Astrocyte (in vitro differentiated cells and primary cell): ENCODE results near the gene AMBP. TPM values are rescaled to one million over a fixed set of nuclear protein-coding genes. Genes with fewer than 3 reads are reported as not detected.

ENCODE experiments used
- DNase-seq: peaks from one replicate; pipeline ENCODE4 v3.0.0-alpha.2; 2010; ENCODE audit warnings: low read depth
- FAIRE-seq: peaks from 2 replicates; lab custom pipeline; 2011; peaks lifted over from hg19 to GRCh38; lab: Jason Lieb, UNC
- H2AFZ ChIP-seq: 2 replicates; pipeline ENCODE4 v1.6.0; 2012; ENCODE audit warnings: low read depth, low read length, inconsistent platforms
- H3K27ac ChIP-seq: 2 replicates; pipeline ENCODE4 v1.5.1; 2011; ENCODE audit warnings: low read depth, low read length, inconsistent platforms
- H3K27me3 ChIP-seq: 2 replicates; pipeline ENCODE4 v1.6.0; 2011; ENCODE audit warnings: low read length, inconsistent platforms; ENCODE audit not compliant: insufficient read depth
- H3K36me3 ChIP-seq: 2 replicates; pipeline ENCODE4 v1.5.1; 2011; ENCODE audit warnings: low read length, inconsistent platforms; ENCODE audit not compliant: insufficient read depth
- H3K4me1 ChIP-seq: 2 replicates; pipeline ENCODE4 v1.5.1; 2011; ENCODE audit warnings: low read length, inconsistent platforms; ENCODE audit not compliant: insufficient read depth
- H3K4me2 ChIP-seq: 2 replicates; pipeline ENCODE4 v1.6.0; 2012; ENCODE audit warnings: low read length, inconsistent platforms
- H3K4me3 ChIP-seq: 2 replicates; pipeline ENCODE4 v1.5.1; 2011; ENCODE audit warnings: low read depth, mild to moderate bottlenecking, low read length, inconsistent platforms; ENCODE audit not compliant: insufficient read depth
- H3K79me2 ChIP-seq: 2 replicates; pipeline ENCODE4 v1.6.0; 2012; ENCODE audit warnings: mild to moderate bottlenecking, low read length, inconsistent platforms; ENCODE audit not compliant: insufficient read depth
- H3K9ac ChIP-seq: 2 replicates; pipeline ENCODE4 v1.6.0; 2012; ENCODE audit warnings: mild to moderate bottlenecking, low read length, inconsistent platforms
- H3K9me3 ChIP-seq: 2 replicates; pipeline ENCODE4 v1.5.1; 2012; ENCODE audit warnings: low read depth, mild to moderate bottlenecking, low read length, inconsistent platforms; ENCODE audit not compliant: insufficient read depth
- H4K20me1 ChIP-seq: 2 replicates; pipeline ENCODE4 v1.6.0; 2012; ENCODE audit warnings: low read length, inconsistent platforms; ENCODE audit not compliant: insufficient read depth
- H3K27ac Mint-ChIP-seq: one replicate; pipeline ENCODE4 v1.8.0; 2021; ENCODE audit warnings: mild to moderate bottlenecking, mixed read lengths; ENCODE audit not compliant: unreplicated experiment
- H3K27me3 Mint-ChIP-seq: one replicate; pipeline ENCODE4 v1.8.0; 2021; ENCODE audit warnings: low read depth, mixed read lengths; ENCODE audit not compliant: unreplicated experiment
- H3K36me3 Mint-ChIP-seq: one replicate; pipeline ENCODE4 v1.8.0; 2021; ENCODE audit warnings: low read depth, mixed read lengths; ENCODE audit not compliant: unreplicated experiment
- H3K4me1 Mint-ChIP-seq: one replicate; pipeline ENCODE4 v1.8.0; 2021; ENCODE audit warnings: low read depth, mixed read lengths; ENCODE audit not compliant: unreplicated experiment
- H3K4me3 Mint-ChIP-seq: one replicate; pipeline ENCODE4 v1.8.0; 2021; ENCODE audit warnings: mild to moderate bottlenecking, moderate library complexity, mixed read lengths; ENCODE audit not compliant: unreplicated experiment
- H3K9me3 Mint-ChIP-seq: one replicate; pipeline ENCODE4 v1.8.0; 2021; ENCODE audit warnings: mild to moderate bottlenecking, mixed read lengths; ENCODE audit not compliant: unreplicated experiment
- CTCF ChIP-seq: IDR thresholded peaks from 2 replicates; pipeline ENCODE4 v1.5.1; 2011; ENCODE audit warnings: low read depth, mild to moderate bottlenecking, inconsistent platforms, low read length, moderate library complexity; ENCODE audit not compliant: insufficient read depth
- EZH2 ChIP-seq: IDR thresholded peaks from 2 replicates; pipeline ENCODE4 v1.6.1; 2012; ENCODE audit warnings: mild to moderate bottlenecking, low read length, inconsistent platforms; ENCODE audit not compliant: insufficient read depth
- total RNA-seq: library from RNA; stranded (reverse); gene quantifications from 2 replicates; pipeline ENCODE4 v1.2.1, GENCODE V29; 2021

The AMBP gene
- total RNA-seq, 1 donor from 2014 or later: not detected

GRCh38 chr9:114078781-114079156, 669 bp upstream of the AMBP start:
- no peaks in the 10 kb centered on the region for H3K79me2 ChIP-seq
- H3K36me3 Mint-ChIP-seq: no peaks in the 10 kb centered on the region
- H3K27me3 ChIP-seq: peaks cover 21% of the 10 kb centered on the region
- no peak overlapping the region for H3K9ac ChIP-seq
- no peak overlapping the region for H3K4me2 ChIP-seq
- H3K4me1 ChIP-seq: no peaks in the 10 kb centered on the region
- FAIRE-seq (no peak), DNase-seq (no peak)
- peaks cover 55% of the 10 kb centered on the region for H3K27me3 Mint-ChIP-seq
- peaks cover 3% of the 10 kb centered on the region for H3K9me3 Mint-ChIP-seq
- no peak overlapping the region for H2AFZ ChIP-seq
- H3K4me1 Mint-ChIP-seq: no peaks in the 10 kb centered on the region
- H3K4me3 ChIP-seq: no peak overlapping the region
- H4K20me1 ChIP-seq: no peaks in the 10 kb centered on the region
- no peak overlapping the region for H3K4me3 Mint-ChIP-seq
- H3K36me3 ChIP-seq: no peaks in the 10 kb centered on the region
- no peak for TF ChIP-seq CTCF
- no peak for TF ChIP-seq EZH2
- H3K27ac Mint-ChIP-seq: no peak overlapping the region
- no peak overlapping the region for H3K27ac ChIP-seq
- peaks cover 7% of the 10 kb centered on the region for H3K9me3 ChIP-seq

- no peak for FAIRE-seq
- H3K4me1 Mint-ChIP-seq: no peaks in the 10 kb centered on the region
These were observed 800 bp downstream of the AMBP start for GRCh38 chr9:114077162-114077837.

GRCh38 chr9:114076237-114077161, 1.6 kb downstream of the AMBP start:
- Histone ChIP-seq H3K4me2 (no peak overlapping the region), H3K9ac (no peak overlapping the region), H3K4me3 (no peak overlapping the region), H4K20me1 (no peaks in the 10 kb centered on the region), H3K4me1 (no peaks in the 10 kb centered on the region), H3K27ac (no peak overlapping the region), H3K36me3 (no peaks in the 10 kb centered on the region), H3K9me3 (peaks cover 7% of the 10 kb centered on the region), H2AFZ (no peak overlapping the region), H3K79me2 (no peaks in the 10 kb centered on the region), H3K27me3 (peaks cover 21% of the 10 kb centered on the region)
- Mint-ChIP-seq H3K27ac (no peak overlapping the region), H3K9me3 (peaks cover 3% of the 10 kb centered on the region), H3K36me3 (no peaks in the 10 kb centered on the region), H3K4me1 (no peaks in the 10 kb centered on the region), H3K4me3 (peak overlapping the region; percentile 48), H3K27me3 (peaks cover 66% of the 10 kb centered on the region)
- FAIRE-seq (no peak), DNase-seq (no peak)
- TF ChIP-seq EZH2 (no peak), CTCF (no peak)

More at GRCh38 chr9:114077162-114077837, 800 bp downstream of the AMBP start:
- H3K36me3 ChIP-seq: no peaks in the 10 kb centered on the region
- peak overlapping the region; percentile 48 for H3K4me3 Mint-ChIP-seq
- no peak overlapping the region for H3K9ac ChIP-seq
- H3K79me2 ChIP-seq: no peaks in the 10 kb centered on the region
- H2AFZ ChIP-seq: no peak overlapping the region
- no peak overlapping the region for H3K27ac Mint-ChIP-seq
- TF ChIP-seq EZH2: no peak
- peaks cover 7% of the 10 kb centered on the region for H3K9me3 ChIP-seq
- H3K4me1 ChIP-seq: no peaks in the 10 kb centered on the region
- no peak overlapping the region for H3K4me2 ChIP-seq
- no peaks in the 10 kb centered on the region for H4K20me1 ChIP-seq
- no peak overlapping the region for H3K4me3 ChIP-seq
- peaks cover 67% of the 10 kb centered on the region for H3K27me3 Mint-ChIP-seq
- H3K27me3 ChIP-seq: peaks cover 21% of the 10 kb centered on the region
- no peak overlapping the region for H3K27ac ChIP-seq
- peaks cover 3% of the 10 kb centered on the region for H3K9me3 Mint-ChIP-seq
- DNase-seq: no peak
- no peaks in the 10 kb centered on the region for H3K36me3 Mint-ChIP-seq
